ENCODE measurements around the gene BLMH.

GRCh38 chr17:30240177-30240576 is 51.6 kb downstream of the BLMH start:
- TF ChIP-seq POLR2AphosphoS5 (IDR thresholded peaks at IDR 0.05) (no peak), CTCF (IDR thresholded peaks at IDR 0.05) (no peak), POLR2A (IDR thresholded peaks at IDR 0.05) (no peak)

Data from suprapubic skin (tissue), 4 donors.